GM19468 (cell line): ENCODE data around the gene NTM.
"Not testable (repeated sequence)": the region's sequence is repeated elsewhere in the genome, so short reads cannot be mapped to it uniquely, and the experiment has no call there.

Source experiments
- ATAC-seq: cut with Tn5 transposase; IDR thresholded peaks from one replicate; pipeline ENCODE4 v1.9.1; 2021; ENCODE audit warnings: mild to moderate bottlenecking, moderate library complexity, moderate number of reproducible peaks; ENCODE audit not compliant: unreplicated experiment; ENCODE audit errors: extremely low read depth

Gene NTM

GRCh38 chr11:132312161-132312560 is 941.7 kb downstream of the NTM start:
- no peak for ATAC-seq

DNA sequence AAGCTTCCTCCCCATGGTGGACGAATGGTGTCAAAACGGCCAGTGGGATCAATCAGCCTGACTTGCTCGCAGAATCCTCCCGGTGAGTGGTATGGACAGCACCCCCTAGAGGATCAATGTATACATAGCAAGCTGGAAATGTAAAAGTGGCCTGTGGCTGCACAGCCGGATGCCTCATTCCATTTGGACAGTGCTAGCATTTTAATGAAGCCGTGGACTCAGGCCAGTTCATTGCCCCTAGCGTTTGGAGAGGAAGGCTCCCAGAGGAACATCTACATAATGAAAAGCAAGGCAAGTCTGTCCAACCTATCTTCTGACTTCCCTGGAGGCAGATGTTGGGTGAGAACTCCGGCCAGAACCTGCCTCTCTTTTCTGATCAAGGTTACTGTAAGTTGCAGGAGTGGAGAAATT is 942.3 kb downstream of the NTM start:
- no peak for ATAC-seq

DNA sequence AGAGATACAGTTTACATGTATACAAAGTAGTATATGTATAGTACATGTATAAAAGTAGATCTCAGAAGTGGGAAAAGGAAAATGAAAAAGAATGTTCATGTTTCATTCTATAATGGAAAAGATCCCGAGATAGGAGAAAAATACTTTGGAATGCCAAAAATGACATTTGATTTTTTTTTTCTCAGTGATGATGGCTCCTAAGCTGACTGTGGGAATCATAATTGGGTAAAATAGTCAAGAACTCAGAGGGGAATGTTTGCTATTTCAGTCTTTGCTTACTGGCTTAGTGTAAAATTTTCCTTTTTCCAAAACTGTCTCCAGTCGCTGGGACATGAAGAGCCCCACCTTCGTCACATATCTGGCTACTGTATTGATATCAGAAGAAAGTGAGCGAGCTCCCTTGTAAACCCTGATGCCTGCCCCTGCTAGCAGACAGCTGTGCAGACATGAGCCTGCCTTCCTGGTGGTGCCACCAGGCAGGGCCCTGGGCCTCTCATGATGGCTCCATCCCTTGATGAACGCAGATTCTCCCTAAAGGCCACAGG is 944.6 kb downstream of the NTM start:
- ATAC-seq: no peak

DNA sequence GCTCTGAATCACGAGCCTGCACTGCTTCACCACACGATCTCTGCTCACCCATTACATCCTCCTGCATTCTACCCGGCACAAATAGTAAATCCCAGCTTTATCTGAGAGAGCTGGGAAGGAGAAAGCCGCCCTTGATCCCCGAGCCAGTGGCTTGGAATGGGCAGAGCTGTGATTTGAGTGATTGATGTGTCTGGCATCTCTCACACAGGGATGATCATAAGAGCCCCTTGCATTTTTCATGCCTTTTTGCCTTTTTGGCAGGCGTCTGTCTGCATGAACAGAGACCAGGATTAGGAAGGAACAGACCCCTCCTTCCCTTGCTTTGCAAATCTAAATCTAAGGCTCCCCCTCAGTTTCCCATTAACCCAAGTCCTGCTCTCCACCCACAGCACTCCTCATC is 945.3 kb downstream of the NTM start:
- ATAC-seq: no peak

DNA sequence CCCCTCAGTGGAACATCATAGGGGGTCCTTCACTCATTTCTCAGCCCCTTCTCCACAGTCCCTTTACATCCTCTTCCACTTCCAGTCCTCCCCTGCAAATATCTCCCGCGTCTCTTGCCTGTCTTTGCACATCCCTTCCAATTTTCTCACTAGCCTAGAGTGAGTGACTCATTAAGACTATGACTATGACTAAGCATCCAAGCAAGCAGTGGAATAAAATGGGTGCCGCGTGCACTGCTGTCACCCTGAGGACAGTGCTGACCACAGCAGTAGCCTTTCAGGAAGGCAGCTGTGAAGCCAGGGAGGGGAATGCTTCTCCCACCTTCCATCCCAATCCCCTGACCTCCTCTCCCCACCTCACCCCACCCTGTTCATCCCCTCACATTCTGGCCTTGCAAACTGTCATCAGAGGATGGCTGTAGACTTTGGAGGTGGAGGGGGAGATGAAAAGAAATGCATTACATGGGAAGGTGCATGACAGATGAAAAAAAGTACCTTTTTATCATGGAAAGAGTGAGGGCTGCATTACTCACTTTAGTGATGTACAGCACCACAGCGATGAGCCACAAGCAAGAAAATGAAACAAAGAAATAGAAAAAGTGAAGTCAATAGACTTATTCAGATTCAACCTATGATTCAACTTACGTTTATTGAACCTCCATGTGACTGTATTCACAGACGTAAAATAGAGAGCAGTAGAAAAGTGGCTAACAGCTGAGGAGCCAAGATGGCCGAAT is 948.2 kb downstream of the NTM start:
- ATAC-seq: no peak

- ATAC-seq: not testable (repeated sequence)
Measured at GRCh38 chr11:132319419-132319818, 949.0 kb downstream of the NTM start.

GRCh38 chr11:132330515-132330914 is 960.1 kb downstream of the NTM start:
- no peak for ATAC-seq

DNA sequence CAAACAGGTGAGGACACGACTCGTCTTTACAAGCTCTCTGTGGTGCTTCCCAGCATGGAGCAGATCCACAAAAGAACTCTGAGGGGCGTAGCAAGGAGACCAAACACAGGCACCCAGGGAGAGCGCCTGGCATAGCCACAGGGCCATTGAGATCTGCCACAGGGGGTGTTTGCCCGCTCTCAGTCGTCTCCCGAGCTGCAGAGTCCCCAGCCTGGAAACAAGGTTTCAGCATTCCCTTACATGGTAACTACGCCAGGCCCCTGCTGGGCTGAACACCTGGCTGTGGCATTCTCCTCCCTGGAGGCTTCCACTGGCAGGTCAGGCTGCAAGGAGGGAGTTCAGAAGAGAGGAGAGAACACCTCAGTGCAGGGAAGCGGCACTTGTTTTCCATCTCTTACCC is 962.1 kb downstream of the NTM start:
- ATAC-seq: no peak

GRCh38 chr11:132334769-132335280 is 964.4 kb downstream of the NTM start:
- no peak for ATAC-seq

DNA sequence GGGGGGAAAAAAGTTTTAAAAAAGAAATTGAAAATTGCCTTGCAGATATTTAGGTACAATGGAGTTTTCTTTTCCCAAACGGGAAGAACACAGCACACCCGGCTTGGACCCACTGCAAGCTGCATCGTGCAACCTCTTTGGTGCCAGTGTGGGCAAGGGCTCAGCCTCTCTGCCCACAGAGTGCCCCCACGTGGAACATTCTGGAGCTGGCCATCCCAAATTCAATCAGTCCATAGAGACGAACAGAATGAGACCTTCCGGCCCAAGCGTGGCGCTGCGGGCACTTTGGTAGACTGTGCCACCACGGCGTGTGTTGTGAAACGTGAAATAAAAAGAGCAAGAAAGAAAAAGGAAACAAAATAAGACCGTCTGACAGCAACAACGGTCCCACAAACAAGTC is 964.9 kb downstream of the NTM start:
- no peak for ATAC-seq

DNA sequence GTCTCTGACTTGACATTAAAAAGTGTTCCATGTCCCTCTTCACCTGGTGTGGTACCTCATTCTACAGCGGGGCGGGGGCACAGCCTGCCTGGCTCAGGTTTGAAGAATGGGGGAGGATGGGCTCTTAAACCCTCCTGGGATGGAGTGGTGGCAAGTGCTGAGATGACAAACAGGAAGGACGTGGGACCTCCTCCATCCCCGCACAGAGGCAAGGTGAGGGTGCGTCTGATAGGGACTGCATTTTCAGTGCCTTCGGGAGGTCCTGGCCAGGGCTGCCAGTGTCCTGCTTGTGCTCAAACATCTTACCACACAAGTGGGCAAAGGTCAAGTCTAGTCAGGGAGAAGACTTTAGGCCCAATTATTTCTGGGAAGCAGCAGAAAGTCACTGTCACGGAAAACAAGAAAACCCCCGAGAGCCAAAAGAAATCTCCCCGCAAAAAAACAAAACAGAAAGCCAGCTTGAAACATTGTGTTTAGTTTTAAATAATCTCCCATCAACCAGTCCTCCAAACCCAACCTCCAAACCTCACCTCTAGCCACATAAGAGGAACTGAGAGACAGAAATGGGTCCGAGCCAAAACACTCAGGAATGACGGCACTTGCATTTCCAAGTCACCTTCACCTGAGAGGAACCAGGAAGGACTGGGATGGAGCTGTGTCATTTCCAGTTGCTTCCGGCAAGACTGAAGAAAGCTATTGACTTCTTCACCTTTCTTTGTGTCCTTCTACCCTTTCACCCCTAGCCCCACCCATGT is 966.5 kb downstream of the NTM start:
- ATAC-seq: no peak

DNA sequence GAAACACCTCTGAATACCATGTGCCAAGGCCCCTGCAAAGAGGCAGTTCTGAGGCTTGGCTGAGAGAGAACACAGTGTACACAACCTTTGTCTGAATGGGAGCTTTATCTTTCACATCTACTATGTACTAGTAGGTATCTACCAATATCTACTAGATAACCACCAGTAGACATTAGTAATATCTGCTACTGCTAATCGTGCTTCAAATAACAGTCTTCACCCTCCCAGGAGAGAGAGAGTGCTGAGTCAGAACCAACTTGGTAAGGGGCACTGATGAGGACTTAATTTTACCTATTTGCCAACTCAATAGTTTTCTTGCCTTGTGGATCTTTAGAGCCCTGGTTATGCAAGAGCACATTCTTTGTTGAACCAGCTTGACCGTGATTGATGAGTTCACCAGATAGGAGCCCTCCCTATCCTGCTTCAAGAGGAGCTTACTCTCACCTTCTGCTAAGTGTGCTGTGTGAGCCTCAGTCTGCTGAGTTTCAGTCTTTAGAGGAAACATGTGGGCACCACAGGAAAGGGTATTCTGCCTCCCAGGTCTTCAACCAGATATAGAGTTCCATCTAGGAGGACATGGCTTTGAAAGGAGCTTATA is 967.5 kb downstream of the NTM start:
- ATAC-seq: no peak

DNA sequence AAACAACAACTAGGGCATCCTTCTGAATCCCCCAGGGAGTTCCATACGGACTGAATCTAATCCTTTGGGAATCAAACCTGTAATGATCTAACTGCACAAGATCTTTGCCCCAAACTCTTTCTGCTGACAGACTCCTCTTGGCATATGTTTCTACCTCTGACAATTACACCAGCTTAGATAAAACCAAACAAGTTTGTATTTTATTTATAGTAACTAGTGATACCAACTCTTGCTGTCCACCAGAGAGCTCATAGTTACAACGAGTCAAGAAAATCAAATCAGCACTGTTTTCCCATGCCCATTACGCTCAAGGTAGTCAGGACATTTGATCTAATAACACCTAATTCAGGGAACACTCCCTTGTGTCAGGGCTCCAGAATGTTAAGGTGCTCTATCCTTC is 972.0 kb downstream of the NTM start:
- no peak for ATAC-seq

- ATAC-seq: no peak
Measured at GRCh38 chr11:132343445-132344175, 973.2 kb downstream of the NTM start.

GRCh38 chr11:132346558-132347148 is 976.2 kb downstream of the NTM start:
- ATAC-seq: no peak

DNA sequence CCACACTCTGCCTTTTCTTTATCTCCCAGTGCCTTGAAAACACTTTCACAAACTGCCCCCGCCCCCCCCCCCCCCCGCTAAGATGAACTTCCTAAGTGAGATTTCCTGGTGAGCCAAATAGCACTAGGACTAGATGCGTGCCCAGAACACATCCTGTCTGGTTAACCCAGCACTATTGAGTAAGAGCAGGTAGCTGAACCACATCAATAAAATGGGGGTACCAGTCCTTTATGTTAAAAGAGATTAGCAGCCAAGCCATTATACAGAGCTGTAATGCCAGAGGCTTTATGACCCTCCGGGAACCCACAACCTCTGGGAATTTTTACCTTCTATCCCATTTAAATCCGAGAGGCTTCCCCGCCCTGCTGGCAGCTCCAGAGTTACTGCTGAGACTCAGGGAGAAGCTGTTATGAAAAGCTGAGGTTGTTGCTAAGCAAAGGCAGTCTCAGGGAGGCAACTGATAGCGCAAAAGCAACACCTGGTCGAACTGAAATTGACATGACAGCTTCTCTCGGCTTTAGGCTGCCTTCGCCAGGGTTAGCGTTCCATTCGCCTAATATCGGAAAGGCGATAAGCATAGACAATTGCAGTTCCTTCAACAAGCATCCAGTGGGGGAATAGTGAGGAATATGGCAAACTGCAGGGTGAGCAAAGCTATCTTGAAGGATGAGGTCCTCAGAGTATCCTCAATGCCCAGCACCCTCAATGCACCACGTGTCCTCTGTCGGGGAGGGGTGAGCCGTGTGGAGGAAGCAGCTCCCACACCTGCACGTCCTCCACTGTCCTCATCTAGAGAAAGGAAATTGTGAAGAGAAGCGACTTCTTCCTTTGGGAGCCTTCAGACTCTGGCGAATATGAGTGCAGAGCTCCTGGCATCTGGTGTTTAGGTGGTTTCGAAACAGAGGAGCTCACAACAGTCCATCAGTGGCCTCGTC is 977.0 kb downstream of the NTM start:
- ATAC-seq: no peak

DNA sequence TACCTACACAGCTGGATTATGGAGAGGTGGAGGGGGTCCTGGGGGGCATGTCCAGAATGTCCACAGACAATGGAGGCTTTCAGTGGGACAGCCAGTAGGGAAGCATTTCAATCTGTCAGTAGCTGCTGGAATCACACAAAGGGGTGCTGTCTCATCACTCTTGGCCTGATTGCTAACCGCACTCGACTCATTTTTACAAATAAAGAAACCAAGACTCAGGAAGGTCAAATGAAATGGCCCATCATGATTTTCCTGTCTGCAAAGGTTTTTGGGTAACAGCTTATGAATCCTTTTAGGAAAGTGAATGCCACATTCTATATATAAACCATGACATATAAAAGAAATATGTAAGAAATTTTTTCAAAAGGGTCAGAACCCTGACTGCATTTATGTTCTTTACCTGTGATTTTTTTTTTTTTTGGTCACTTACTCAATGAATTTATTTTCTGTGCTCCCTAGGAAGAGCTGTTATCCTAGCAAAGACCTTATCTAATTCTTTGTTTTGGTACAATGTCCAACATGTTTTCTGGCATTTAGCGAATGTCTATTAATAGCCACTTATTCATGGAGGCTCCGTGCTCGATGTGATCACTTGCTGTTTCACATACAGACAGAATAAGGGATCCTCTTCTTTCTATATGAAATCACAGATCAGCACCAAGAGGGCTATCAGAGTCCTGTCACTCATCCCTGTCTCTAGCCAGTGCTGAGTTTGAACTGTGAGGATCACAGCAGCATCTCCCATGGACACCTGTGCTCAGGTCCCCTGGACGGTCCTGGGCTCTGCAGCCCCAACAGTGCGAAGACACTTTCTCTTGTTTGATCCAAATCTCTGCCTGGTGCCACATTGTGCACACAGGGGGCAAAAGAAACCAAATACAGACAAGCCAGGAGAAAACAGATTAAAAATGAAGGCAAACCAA is 979.7 kb downstream of the NTM start:
- no peak for ATAC-seq

GRCh38 chr11:132351050-132351449 is 980.6 kb downstream of the NTM start:
- no peak for ATAC-seq
